HG02678 (cell line): ENCODE measurements around the gene BEX5.
"Not testable (repeated sequence)": the region's sequence is repeated elsewhere in the genome, so short reads cannot be mapped to it uniquely, and the experiment has no call there.

Source experiments
- ATAC-seq: cut with Tn5 transposase; IDR thresholded peaks from one replicate; pipeline ENCODE4 v1.9.1; 2021; ENCODE audit warnings: mild to moderate bottlenecking, moderate library complexity; ENCODE audit not compliant: unreplicated experiment

BEX5 gene

GRCh38 chrX:102155806-102156179, at the start of gene BEX5:
BEX5 (minus strand) TSS chrX:102155977; CDS start chrX:102154265, 1,712 bp downstream.
- peak; percentile 98 for ATAC-seq

- no peak for ATAC-seq
Observed at GRCh38 chrX:102185967-102186720, 30.4 kb upstream of the BEX5 start.

DNA sequence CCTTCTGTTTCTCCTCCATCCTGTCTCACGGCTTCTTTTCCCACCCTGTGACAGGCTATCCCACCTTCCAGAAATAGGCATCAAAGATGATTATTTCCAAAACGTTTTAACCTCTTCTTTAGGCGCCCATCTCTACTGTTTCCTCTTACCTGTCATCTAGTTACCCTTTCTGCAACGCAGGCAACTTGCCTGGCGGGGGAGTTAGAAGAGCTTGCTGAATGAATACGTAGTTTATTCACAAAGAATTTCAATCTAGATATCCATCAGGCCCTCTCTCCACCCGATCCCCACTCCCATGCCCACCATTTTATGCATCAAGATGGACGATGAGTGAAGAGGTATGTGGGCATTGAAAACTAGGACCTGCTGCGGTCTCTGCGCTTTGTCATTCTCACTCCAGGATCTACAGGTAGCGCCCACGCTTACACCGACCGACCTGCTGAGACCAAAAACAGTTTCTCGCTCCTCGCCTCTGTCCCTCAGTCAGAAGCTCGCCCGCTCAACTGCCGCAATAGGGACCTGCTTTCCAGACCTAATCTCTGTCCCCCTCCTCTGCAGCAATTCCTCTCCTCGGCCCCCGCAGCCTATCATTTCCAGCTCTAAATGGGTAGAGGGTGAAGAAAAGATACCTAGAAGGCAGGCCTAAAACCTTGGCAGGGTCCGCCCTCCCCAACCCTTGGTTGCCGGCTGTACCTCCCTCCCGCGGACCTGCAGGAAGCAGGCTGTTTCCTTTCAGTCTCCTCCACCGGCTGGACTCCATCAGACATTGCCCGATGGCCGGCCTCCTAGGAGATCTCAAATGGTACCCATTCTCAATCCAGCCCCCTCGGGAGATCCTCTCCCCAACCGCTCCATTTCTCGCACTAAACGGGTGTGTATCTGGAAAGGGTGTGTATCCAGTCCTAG, 624 bp downstream of the BEX5 start:
- peak; percentile 36 for ATAC-seq

DNA sequence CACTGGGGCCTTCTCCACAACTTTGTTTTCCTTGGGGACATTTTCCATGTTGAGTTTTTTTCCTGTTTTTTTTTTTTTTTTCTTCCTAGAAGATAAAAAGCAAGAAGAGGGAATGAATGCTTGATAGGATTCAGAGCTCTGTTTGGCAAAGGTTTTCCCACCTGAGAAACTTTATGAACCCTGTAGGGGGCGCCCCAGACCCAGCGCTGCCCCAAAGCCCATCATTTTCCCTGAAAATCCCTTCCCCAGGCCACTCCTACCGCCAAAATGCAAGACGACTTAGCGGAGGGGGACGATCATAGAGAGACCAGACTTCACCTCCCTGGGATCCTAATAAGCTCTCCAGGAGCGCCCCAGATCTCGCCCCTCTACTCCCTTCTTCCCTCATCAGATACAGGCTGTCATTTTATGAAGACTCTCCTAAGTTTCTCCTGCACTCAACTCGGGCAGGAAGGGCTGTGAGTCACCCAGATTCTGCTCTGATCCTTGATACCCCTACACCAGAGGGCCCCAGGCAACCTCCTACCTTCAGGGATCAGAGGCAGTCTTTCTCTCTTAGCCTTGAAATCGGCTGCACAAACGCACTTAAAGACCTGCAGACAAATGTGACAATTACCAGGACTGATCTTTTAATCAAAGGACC, 1.4 kb downstream of the BEX5 start:
- no peak for ATAC-seq

DNA sequence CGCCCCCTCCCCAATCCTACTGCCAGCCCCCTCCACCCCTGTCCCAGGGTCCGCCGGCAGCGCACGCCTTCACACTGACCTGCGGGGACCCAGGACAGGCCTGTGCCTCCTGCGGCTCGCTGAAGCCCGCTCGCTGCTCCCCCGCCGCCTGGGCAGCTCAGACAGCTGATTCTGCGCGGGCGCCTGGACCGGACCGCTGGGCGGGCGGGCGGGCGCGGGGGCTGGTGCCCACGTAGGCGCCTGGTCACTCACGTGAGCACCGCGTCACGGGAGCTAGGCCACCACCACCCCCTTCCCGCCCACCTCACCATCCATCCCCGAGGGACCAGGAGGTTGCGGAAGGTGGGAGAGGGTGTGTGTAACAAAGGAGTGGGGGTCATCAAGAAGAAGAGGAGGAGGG, 13.5 kb downstream of the BEX5 start, which contains the start of gene TCEAL6:
TCEAL6 (minus strand) TSS at position 208 of the 400 bp plus-strand sequence.
- not testable (repeated sequence) for ATAC-seq

DNA sequence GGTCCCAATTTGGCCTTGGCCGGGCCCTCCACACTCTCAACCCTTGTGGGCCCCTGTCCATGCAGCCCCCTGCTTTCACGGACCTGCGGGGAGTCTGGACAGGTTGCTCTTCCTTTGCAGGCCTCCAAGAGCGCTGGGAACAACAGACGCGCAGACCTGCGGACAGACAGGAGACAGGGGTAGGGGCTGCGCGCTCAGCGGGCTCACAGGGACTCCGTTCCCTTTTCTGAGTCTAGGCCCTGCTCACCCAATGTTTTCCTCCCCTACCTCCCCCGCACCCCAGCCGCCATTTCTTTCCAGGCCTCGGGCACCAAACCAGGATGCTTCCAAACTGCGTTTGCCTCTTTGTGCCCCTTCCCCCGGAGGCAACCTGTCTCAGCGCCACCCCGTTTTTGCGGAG, 14.1 kb downstream of the BEX5 start:
- not testable (repeated sequence) for ATAC-seq

DNA sequence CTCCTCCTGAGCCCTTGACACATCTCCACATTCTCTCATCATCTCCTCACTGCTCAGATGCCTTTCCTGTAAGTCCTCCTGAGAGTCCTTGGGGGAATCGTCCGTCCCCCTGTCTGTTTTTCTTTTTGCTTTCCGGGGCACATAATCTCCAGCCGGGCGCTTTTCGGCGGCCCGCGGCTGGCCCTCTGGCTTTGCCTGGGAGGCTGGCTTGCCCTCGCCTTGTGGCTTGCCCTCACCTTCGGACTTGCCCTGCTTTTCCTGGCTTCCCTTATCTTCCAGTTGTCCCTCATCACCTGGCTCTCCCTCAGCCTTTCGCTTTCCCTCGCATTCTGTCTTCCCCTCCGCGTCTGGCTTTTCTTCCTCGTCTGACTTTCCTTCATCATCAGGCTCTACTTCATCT, 14.9 kb downstream of the BEX5 start:
- not testable (repeated sequence) for ATAC-seq

GRCh38 chrX:102138064-102138463, 17.7 kb downstream of the BEX5 start:
- no peak for ATAC-seq

- no peak for ATAC-seq
Observed at GRCh38 chrX:102129473-102129872, 26.3 kb downstream of the BEX5 start.

- no peak for ATAC-seq
Observed at GRCh38 chrX:102126863-102127262, 28.9 kb downstream of the BEX5 start.

DNA sequence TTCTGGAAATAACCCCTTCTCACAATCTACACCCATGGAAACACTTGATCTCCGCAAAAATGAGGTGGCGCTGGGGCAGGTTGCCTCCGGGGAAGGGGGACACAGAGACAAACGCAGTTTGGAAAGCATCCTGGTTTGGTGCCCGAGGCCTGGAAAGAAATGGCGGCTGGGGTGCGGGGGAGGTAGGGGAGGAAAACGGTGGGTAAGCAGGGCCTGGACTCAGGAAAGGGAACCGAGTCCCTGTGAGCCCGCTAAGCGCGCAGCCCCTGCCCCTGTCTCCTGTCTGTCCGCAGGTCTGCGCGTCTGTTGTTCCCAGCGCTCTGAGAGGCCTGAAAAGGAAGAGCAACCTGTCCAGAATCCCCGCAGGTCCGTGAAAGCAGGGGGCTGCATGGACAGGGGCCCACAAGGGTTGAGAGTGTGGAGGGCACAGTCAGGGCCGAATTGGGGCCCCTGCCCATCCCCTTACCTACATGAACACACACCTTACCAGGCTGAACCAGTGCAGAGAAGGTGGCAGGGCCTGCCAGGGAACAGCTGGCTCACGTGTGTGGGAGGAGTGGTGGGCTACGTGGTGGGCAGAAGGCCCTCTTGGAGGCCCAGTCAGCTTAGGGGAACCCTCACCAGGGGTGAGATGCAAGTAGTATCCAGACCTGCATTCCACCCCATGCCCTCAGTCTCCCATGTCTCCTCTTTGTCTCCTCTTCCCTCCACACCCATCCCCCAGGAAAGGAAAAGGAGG, 29.5 kb downstream of the BEX5 start:
- not testable (repeated sequence) for ATAC-seq

DNA sequence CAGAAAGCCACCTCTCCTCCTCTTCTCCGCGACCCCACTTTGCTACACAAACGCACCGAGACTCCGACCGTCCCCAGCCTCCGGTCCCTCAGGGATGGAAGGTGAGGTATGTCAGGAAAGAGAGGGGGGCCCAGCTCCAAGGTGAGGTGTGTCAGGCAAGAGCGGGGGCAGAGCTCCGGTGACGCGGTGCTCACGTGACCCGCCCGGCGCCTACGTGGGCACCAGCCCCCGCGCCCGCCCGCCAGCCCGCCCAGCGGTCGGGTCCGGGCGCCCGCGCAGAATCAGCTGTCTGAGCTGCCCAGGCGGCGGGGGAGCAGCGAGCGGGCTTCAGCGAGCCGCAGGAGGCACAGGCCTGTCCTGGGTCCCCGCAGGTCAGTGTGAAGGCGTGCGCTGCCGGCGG, 30.3 kb downstream of the BEX5 start, which contains the start of gene TCEAL2:
TCEAL2 (plus strand) TSS at position 244 of the 400 bp plus-strand sequence. CDS start 1,152 bp downstream, outside the sequence.
- not testable (repeated sequence) for ATAC-seq

DNA sequence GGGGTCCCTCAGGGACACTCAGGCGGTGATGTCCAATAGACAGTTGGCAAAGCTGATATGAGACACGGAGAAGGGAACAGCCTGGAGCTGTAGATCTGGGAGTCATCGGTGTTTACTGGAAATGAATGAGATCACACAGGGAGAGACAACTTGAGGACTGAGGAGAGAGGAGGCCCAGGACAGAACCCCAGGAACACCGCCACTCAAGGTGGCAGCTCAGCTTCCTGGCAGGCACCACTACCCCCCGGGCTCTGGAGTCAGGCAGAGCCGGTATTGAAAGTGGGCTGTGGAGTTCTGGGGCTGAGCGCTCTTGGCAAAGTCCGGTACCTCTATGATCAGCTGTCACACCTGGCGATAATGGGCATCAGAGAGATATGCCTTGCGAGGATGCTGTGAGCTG, 30.8 kb downstream of the BEX5 start:
- not testable (repeated sequence) for ATAC-seq

DNA sequence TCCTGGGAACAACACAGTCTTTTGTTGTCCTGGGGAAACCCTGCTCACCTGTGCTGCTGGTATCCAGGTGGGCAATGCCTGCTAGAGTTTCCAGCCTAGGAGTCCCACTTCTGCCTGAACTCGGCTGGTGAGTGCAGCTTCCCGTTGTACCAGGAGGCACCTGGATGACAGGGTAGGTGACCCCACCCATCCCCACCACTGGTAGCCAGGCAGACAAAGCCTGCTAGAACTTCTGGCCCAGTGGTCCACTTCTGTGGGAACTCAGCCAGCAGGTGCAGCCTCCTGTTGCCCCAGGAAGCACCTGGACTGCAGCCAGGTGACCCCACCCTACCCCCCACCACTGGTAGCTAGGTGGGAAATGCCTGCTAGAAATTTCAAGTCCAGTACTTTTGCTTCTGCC, 40.0 kb downstream of the BEX5 start:
- ATAC-seq, result no peak

- no peak for ATAC-seq
Observed at GRCh38 chrX:102113367-102113766, 42.4 kb downstream of the BEX5 start.
